Measurements from ENCODE around the gene MT2A.
A peak's percentile ranks its signal among the peaks of the same experiment; 100 is the strongest.

MT2A gene

DNA sequence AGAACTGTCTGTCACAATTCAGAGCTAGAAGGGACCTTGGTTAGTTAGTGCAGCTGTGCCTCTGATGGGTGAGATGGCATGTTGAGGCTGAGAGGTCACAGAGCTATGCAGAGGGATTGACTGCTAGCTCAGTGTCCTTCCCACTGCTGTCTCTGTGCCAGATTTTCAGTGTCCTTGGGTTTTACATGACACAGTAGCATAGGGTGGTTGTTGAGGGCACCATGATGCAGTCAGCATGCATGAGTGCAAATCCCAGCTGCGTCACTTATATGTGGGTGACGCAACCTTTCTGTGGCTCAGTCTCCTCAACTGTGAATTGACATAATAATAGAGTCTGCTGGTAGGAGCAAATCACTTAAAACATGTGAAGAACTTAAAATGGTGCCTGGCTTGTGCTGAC, 32.8 kb downstream of the MT2A start:
- DNase-seq (ENCODE audit: low spot score), result no peak
- in situ Hi-C loops (cut with MboI; ENCODE audit: low sequenced_read_pairs, unreplicated experiment), result no loop called here
- TF ChIP-seq, protein P1, sequence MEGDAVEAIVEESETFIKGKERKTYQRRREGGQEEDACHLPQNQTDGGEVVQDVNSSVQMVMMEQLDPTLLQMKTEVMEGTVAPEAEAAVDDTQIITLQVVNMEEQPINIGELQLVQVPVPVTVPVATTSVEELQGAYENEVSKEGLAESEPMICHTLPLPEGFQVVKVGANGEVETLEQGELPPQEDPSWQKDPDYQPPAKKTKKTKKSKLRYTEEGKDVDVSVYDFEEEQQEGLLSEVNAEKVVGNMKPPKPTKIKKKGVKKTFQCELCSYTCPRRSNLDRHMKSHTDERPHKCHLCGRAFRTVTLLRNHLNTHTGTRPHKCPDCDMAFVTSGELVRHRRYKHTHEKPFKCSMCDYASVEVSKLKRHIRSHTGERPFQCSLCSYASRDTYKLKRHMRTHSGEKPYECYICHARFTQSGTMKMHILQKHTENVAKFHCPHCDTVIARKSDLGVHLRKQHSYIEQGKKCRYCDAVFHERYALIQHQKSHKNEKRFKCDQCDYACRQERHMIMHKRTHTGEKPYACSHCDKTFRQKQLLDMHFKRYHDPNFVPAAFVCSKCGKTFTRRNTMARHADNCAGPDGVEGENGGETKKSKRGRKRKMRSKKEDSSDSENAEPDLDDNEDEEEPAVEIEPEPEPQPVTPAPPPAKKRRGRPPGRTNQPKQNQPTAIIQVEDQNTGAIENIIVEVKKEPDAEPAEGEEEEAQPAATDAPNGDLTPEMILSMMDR (IDR thresholded peaks at IDR 0.05; ENCODE audit: borderline replicate concordance, control extremely low read depth, extremely low read depth, insufficient read depth, missing control alignments), result no peak

DNA sequence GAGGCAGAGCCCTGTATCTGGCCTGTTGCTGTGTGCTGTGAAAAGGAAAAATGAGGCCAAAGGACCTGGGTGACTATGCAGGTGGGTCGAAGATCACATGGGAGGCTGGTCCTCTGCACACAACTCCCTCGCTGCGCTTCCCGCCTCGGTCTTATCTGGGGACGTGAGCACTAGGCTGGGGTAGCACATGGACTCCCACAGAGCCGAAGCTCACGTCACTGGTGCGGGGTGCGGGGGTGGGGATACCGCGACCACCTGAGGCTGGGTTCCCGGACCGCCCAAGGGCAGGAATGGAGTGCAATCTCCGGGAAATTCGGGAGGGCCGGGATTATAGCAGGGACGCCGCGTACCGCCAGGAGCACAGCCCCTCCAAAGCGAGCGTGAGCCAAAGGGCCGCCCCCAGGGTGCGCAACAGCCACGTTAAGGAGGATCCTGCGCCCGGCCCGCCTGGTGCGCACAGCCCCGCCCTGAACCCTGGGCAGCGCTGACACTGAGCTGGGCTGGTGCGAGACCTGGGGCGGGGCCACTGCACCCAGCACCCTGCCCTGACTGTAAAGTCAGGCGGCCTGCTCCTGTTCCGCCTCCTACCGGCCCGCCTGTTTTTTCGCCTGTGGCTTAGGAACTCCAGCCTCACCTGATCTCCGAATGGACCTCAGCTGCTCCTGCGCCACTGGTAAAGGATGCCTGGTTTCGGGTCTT, 34.8 kb downstream of the MT2A start:
- peak; percentile 54 for DNase-seq (ENCODE audit: low spot score)
- TF ChIP-seq, protein P1 (IDR thresholded peaks at IDR 0.05; ENCODE audit: borderline replicate concordance, control extremely low read depth, extremely low read depth, insufficient read depth, missing control alignments), result no peak
- in situ Hi-C loops (cut with MboI; ENCODE audit: low sequenced_read_pairs, unreplicated experiment), result no loop called here

DNA sequence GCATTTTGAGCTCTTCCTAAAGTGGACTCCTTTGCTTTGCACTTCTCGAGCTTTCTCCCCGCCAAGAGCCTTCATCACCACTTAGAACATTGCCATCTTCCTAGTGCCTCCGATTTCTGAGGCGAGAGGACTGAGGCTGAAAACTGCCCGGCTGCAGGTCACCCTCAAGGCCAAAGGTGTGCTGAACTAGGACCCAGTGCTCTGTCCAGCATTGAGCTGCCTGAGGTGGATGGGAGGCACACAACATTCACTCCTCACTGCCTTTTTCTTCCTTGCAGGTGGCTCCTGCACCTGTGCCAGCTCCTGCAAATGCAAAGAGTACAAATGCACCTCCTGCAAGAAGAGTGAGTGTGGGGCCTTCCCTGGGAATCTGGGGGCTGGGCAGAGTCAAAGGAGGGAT, 35.4 kb downstream of the MT2A start:
- in situ Hi-C loops (cut with MboI; ENCODE audit: low sequenced_read_pairs, unreplicated experiment), result no loop called here
- DNase-seq (ENCODE audit: low spot score), result no peak
- TF ChIP-seq, protein P1 (IDR thresholded peaks at IDR 0.05; ENCODE audit: borderline replicate concordance, control extremely low read depth, extremely low read depth, insufficient read depth, missing control alignments), result no peak

DNA sequence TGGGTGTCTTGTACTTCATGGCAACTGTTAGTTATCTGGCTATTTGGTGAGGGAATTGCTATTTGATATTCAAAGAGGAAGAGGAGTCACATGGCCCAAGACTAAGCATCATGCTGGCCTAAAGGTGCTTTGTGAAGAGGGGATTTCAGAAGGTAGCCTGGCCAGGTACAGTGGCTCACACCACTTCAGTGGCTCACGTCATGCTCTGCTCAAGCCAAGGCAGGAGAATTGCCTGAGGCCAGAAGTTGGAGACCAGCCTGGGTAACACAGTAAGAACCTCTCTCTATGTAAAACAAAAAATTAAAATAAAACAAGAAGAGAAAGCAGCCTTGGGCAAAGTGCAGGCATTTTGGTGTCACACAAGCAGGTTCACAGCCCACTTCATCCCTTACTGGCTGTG, 36.9 kb downstream of the MT2A start:
- in situ Hi-C loops (cut with MboI; ENCODE audit: low sequenced_read_pairs, unreplicated experiment), result no loop called here
- no peak for DNase-seq (ENCODE audit: low spot score)
- TF ChIP-seq, protein P1 (IDR thresholded peaks at IDR 0.05; ENCODE audit: borderline replicate concordance, control extremely low read depth, extremely low read depth, insufficient read depth, missing control alignments), result no peak

DNA sequence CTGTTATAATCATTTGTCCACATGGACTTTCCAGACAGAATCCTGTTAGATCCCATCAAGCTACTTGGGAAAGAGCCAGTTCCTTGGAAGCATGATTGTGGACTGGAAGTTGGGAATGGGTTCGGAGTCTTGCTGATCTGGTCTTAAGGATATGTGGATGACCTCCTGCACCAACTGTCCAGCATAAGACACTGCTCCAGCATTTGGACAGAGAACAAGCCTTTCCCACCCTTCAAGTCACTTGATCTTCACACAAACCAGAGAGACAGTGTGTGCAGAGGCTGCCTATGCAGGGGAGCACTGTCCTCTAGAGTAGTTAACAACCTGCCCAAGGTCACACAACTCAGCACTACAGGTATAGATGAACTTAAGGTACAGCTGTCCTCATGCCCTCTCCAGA, 37.5 kb downstream of the MT2A start:
- in situ Hi-C loops (cut with MboI; ENCODE audit: low sequenced_read_pairs, unreplicated experiment), result no loop called here
- TF ChIP-seq, protein P1 (IDR thresholded peaks at IDR 0.05; ENCODE audit: borderline replicate concordance, control extremely low read depth, extremely low read depth, insufficient read depth, missing control alignments), result no peak

DNA sequence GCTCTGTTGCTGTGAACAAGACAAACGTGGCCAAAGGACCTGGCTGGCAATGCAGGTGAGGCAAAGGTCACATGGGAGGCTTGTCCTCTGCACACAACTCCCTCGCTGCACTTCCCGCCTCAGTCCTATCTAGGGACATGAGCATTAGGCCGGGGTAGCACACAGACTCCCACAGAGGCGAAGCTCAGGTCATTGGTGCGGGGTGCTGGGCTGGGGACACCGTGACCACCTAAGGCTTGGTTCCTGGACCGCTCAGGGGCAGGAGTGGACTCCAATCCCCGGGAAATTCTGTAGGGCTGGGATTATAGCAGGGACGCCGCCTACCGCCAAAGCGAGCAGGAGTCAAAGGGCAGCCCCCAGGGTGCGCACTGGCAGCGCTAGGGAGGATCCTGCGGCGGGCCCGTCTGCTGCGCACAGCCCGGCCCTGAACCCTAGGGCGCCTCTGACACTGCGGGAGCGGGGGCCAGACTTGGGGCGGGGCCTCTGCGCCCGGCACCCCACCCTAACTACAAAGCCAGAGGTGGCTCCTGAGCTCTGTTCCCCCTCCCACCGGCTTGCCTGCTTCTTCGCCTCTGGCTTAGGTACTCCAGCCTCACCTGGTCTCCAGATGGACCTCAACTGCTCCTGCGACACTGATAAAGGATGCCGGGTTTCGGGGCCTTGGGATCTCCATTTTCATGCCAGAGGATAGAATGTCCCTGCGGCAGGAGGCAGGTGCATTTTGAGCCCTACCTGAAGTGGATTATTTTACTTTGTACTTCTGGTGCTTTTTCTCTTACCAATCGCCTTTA, 39.5 kb downstream of the MT2A start:
- in situ Hi-C loops (cut with MboI; ENCODE audit: low sequenced_read_pairs, unreplicated experiment), result no loop called here
- TF ChIP-seq, protein P1 (IDR thresholded peaks at IDR 0.05; ENCODE audit: borderline replicate concordance, control extremely low read depth, extremely low read depth, insufficient read depth, missing control alignments), result no peak
- no peak for DNase-seq (ENCODE audit: low spot score)

More for the DNA sequence above, 37.5 kb downstream of the MT2A start:
- DNase-seq (ENCODE audit: low spot score), result no peak

Measured in GM13976 (cell line).